RPMI7951 (cell line): ENCODE data around the gene PTPRE. TPM values are rescaled to one million over a fixed set of nuclear protein-coding genes. Genes with fewer than 3 reads are reported as not detected.

Experiments
- DNase-seq: peaks from one replicate; pipeline ENCODE4 v3.0.0-alpha.2; 2012; ENCODE audit warnings: low read depth
- total RNA-seq: library from RNA; depleted of rRNA; stranded (reverse); fragments of >200 nt; shearing (Covaris generic); gene quantifications from 2 replicates; pipeline ENCODE4 v1.2.3, GENCODE V29; 2014

The PTPRE gene
- total RNA-seq, 1 experiment from 2014 or later, result 17.5 TPM

DNA sequence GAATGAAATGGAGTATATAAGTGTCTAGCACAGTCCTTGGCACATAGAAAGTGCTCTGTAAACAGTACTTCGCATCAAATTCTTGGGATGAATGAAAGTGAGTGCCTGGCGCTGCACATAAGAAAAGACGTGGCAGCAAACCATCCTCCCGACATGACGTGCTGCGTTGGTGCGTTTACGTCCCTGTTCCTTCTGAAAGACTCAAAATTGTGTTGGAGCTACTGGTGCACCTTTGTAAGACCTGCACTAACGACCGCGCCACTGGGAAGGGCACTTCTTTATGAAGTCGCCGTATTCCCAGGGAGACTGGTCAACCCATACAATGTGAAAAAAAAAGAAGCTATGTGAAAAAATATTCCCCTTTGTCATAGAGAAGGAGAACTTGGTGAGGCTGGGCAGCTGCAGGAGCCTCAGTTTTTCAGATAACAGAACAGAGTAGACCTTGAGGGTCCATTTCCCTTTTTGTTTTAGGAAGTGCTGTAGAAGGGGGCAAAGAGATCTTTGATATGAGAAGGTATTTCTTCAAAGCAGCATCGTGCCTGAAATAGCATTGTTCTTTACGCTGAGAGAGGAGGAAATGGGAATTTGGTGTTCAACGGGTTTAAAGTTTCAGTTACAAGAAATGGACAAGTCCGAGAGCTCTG, 91.7 kb downstream of the PTPRE start:
- DNase-seq, result no peak

DNA sequence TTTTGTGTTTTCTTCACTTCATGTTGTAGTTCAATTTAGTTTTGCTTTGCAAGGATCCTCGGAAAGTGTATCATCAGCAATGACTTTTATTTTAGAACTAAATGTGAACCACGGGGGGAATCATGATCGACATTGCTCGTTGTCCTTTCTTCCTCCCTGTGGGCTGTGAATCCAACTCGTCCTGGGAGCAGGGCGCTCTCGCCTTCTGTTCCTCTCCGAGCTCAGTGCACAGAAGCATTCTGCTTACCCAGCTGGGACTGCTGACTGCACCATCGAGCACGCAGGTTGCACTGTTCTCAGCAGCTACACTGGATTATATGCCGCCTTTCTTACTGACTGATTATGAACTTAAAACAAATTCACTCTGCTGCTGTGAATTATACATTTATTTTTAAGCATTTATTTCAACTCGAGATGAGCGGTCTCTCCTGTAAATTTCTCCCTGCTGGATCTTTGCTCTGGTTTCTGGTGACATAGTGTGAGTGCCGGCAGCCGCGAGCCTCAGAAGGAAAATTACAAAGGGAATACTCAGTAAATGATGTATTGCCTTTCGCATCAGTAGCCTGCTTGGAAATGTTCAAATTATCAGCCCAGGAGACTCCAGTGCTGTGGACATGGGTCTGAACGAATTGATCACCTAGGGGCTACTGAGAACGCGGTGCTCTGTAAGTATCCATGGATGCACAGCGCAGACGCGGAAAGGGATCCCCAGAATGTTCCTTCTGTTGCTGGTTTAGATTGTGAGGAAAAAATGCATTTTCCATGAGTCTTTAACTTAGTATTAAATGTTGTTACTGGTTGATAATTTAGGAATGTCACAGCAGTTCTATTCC, 92.6 kb downstream of the PTPRE start:
- DNase-seq, result no peak

DNA sequence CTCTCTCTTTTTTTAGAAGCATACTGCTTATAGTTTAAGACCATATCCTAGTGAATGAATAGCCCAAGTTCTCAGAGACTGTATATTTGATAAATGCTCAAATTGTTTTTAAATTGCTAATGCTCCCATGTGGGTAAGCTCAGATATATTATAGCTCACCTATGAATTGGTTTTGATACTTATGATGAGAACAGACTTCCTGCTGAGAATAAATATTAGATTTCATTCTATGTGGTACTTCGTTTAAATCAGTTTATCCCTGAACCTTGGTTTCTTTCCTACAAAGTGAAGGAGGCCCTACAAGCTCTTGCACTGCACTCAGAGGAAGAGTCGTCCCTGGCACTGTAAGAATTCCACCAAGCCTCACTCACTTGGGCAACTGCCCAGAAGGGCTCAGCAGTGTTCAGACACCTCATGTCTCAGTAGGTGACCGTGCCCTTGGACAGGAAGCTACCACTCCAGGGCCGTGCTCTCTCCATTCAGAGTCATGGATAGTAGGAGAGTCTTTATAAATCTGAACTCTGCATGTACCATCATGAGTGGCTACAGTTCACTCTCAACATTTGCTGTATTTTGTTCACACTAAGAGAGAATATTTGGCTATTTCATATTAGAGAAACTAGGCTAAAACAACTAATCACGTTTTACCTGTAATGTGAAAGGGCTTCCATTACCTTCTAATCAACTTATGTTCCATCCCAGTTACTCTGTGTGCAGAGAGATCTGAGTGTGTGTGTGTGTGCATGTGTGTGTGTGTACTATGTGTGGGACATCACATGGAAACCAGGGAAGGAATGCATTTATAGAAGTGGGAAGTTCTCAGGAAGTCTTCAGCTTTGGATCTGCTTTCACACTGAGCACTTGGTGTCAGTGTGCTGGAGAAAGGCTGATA, 93.8 kb downstream of the PTPRE start:
- peak; percentile 85 for DNase-seq

DNA sequence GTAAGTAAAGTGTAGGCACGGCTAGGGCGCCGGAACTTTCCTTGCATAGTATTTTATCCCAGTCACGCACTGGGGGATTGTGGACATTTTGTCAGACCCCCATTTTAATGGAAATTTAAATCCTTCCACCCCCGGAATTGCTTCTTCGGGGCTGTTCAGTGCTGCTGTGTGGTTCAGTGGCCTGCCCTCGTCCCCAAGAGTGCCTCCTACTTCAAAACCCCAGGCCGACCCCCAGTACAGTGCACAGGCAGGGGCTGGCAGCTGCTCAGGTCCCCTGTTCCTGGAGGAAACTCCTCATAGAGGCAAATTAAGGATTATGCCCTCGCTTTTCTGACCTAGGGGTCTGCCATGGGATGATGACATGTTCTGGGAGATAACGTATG, 94.5 kb downstream of the PTPRE start:
- DNase-seq, result no peak

DNA sequence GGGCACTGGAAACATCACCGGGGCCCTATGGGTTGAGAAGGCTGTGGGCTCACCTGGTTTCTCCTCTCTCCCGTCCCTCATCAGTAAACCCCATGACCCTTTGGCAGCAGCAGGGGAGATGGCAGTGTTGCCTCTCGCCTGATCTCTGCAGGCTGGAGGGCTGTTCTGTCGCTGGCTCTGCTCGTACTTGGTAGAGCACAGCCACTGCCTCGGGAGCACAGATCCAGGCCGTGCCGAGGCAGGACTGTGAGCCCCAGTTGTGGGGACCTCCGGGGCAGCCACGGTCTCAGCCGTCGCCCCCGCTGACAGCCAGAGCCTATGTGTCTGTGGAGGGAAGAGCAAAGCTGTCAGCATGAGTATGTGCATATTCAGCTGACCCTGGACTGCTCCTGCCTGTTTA, 94.9 kb downstream of the PTPRE start:
- DNase-seq, result no peak

DNA sequence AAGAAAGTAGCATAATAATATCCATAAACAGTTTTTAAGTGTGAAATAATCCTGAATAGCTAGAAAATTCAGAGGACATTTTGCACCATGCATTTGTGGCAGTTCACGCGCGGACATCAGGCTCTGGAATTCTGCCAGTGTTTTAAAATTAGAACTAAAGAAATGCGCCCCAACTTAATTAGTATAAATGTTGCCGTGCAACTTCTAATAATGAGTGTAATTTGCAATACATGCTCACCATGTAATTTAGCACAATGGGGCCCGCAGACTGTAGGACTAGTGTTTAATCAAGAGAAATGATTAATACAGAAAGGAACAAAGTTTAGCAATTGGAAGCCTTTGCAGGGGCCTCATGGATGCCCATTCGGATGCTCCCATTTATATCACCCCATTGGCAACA, 96.6 kb downstream of the PTPRE start:
- no peak for DNase-seq

DNA sequence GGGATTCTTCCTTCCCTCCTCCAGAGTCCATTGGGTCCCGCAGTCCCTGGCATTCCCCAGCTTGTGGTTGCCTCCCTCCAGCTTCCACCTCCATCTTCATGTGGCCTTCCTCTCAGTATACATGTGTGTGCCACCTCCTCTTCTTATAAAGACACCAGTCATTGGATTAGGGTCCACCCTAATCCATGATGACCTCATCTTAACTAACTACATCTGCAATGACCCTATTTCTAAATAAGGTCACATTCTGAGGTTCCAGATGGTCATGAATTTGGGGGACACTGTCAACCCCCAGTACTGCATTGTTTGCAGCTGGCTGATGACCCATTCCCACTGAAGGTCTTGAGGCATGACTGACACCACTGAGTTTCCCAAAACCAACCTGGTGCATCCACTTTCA, 99.0 kb downstream of the PTPRE start:
- no peak for DNase-seq

DNA sequence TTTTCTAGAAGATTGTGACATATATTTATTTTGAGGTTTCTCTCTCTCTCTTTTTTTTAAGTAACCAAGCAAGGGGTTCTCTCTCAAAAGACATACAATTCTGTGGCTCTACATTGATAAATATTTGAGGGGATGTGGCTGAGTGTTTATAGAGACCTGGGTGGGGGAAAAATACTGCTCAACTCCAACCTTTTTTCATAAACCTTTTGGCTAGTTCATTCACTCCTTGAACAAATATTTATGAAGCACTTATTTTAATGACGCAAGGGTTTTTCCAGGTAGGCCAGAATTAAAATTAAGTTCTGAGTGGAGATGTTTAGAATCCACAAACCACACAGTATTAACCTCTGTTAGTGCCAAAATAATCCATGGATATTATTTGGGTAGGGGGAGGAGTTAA, 100.2 kb downstream of the PTPRE start:
- DNase-seq, result no peak

DNA sequence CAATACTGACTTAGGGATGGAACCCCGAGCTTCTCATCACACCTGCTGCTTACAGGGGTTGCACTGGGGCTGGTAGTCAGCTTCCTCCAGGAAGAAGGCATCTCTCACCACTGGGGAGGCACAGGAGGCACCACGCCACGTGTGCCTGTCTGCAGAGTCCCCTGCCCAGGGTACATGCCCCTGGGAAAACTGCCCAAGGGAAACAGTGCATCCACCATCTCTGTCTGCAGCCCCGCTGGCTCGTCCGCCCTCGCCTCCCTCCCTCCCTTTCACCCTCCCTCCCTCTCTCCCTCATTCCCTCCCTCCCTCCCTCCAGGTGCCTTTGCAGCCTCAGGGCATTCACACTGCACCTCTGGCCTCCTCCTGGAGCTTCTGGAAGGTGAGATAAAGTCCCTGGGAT, 101.1 kb downstream of the PTPRE start:
- DNase-seq, result no peak

DNA sequence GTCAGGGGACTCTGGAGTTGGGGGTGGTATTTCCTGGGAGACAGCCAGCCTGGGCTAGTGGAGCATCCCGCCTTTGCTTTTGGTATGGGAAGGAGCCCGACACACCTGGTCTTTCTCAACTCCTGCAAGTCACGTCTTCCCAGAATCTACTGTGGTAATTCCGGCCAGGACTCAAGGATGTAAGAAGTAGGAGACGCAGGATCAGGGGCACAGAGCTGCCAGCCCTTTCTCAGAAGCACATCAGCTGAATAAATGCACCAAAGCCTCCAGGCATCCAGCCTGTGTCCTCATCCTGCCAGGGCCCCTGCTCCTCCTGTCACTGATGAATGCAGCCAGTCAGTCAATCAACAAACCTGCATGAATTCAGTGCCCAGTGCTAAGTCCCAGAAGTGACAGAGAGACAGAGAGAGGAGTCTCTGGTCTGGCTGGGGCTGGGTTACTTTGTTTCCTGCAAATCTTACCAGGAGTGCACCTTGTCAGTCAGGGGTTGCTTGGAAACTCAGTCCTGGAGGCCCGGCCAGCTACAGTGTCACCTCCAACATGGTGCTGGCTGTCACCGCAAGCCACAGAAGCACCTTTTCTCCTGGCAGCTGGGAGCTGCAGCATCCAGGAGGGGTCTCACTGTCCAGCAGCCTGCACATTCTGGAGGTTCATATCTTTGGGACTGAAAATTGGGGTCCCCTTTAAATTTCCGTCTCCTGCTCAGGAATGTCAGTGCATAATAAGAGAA, 101.8 kb downstream of the PTPRE start:
- DNase-seq, result no peak

DNA sequence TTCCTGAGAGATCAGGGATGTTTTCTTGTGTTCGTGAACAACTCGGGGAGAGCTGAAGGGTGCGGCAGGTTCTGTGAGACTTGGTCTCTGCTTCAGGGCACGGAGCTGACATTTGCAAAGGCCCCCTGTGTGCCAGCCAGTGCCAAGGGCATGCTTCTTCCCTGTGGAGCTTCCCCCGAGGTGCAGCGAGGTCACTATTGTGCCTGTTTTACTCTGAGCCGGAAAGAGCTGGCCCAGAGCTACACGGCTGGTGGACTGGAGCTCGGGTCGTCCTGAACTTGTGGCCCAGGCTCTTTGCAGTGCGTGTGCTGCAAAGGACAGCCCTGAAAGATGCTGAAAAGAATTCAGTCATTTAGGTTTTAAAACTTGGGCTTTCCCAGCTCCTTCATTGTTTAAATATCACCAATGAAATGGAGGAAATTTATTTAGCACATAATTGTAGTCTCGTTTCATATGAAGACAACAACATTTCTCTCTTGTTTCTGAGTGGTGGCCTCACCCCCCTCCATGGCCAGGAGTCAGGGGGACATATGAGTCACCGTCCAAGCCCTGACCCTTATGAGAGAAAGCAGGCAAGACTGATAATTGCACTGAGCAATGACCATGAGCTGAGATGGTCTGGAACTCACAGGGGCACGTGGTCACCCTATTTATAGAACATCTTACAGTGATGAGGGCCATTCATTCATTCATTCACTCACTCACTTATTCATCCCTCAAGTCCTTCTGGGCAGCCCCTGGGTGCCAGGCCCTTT, 102.6 kb downstream of the PTPRE start:
- DNase-seq, result peak; percentile 73

DNA sequence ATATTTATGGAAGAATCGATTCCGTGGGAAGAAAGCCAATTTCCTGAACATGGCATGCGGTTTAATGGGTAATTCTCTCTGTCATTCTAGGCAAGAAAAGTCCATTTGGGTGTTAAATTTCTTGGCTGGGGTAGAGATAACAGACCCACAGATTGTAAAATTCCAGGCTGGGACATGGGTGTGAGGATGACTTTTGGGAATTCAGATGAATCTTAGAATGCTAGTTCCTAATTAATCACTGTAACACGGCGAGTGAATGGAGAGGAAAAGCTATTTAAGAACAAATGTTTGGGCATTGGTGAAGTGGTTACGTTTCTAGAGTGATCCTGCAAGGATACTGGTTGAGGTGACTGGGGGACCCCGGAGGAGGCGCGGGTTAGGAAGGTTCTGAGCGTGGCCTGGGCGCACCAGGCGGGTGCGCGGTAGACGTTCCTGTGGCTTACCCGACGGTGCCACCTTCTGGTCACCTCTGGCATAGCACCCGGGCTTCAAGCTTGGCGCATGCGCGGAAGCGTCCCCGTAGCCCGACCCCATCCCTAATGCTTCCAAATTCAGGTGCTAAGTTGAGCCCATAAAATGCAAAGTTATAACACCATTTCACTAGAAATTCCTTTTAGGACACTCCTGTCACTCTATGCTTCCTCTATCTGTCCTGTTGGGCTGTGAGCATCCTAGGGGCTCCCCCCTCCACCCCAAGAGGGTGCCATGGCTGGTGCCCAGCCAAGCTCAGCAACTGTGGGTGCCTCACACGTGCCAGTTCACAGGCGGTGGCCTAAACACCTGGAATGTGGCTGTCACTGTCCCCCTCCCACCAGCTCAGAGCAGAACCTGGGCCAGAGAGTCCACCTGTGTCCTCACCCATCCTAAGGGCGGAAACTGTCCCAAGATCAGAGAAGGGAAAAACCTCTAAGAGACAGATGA, 104.4 kb downstream of the PTPRE start:
- peak; percentile 58 for DNase-seq

DNA sequence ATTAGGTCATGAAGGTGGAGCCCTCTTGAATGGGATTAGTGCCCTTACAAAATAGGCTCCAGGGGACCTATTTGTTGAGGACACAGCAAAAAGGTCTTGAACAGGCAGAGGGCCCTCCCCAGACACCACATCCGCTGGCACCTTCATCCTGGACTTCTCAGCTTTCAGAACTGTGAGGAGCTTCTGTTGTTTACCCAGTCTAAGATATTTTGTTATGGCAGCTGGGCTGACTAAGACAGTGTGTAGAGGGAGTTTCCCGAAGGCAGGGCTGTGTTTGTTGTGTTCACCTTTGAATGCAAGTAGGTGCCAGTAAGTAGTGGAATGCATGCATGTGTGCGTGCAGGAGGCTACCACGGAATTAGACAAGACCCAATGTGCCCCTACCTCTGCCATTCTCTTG, 106.7 kb downstream of the PTPRE start:
- no peak for DNase-seq

DNA sequence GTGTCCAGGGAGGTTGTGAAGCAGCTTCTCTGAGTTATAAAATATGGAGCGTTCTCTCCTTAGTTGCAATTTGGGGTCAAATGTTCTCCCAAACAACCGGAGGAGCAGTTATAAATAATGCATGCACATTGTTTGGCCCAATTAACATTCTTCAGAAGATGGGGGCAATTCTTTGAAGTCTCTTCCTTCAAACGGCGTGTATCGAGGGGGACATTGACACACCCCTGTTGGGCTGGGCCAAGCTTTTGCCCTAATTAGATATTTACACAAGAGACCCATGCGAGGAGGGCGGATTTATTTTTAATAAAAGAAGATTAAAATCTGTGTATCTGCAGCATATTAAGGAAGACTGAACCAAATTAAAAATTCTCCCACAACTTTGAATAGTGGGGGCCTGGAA, 107.3 kb downstream of the PTPRE start:
- DNase-seq, result no peak

DNA sequence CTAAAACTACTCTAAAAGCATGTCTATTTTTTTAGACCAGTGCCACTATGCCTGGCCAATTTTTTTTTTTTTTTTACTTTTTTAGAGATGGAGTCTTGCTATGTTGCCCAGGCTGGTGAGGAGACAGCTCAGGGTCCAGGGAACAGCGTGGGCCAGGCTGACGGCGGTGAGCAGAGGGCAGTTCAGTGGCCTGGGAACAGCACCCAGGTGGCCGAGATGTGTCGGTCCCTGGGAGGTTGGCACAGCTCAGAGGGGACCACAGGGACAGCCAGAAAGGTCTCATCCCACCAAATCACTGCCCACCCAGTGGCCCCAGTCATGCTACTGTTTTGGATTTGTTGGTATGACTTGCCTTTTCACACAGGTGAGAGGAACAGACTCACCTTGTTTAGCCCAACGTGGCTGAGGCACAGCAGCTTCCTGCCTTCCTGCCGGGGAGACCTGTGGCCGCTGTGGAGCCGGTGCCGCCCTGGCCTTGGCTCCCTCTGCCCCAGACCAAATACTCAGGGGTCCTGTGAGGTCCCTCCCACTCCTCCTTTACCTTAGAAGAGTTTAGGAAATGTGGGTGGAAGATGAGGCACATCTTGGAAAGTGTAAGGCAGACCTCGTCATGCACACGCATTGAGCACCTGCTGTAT, 109.6 kb downstream of the PTPRE start:
- no peak for DNase-seq

DNA sequence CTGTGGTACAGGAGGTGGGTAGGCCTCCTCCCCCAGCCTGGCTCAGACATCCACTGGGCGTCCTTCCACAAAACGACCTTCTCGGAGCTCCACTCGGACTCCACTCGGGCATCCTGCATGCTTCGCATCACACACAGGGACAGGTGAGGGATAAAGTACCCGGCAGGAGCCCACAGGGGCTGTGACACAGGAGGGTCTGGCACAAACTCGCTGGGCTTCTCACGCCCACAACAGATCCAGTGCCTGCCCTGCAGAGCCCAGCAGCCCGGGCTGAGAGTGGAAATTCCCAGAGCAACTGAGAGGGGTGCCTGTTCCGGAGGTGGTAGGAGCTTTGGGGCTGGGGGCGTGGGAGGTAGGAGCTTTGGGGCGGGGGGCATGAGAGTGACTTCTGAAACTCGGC, 110.9 kb downstream of the PTPRE start:
- no peak for DNase-seq

DNA sequence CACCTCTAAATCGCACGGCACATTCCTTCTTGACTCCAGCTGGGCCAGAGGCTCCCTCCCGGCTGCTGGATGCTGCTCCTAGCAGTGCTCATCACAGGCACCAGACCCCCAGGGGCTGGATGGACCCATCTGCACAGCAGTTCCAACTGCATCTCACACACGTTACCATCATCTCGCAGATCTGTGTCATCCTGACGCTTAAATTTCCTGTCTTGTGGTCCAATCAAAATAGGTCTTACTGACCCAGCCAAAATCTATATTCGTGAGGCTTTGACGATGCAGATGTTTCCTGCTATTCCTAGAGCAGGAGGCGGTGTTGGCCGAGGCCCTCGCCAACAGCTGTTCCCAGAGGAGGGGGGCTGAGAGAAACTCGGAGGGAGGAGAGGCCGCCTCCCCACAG, 111.3 kb downstream of the PTPRE start:
- no peak for DNase-seq

DNA sequence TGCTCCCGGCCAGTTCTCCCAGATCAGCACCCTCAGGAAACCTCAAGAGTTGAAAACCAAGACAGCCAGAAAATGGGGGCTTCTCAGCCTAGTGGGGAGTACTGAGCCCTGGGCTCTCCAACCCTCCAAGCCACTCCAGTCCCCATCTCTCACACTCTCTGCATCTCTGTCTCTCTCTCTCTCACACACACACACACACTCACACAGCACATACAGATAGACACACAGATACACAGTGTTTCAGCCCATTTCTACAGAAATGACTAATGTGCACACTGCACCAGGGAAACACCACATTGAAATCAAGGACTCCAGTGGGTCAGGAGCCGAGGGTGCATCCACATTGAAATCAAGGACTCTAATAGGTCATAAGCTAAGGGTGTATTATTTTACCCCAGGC, 111.8 kb downstream of the PTPRE start:
- DNase-seq, result no peak
